Suprapubic skin (tissue), 4 donors: Measurements from ENCODE around the gene SPDL1. TPM values are rescaled to one million over a fixed set of nuclear protein-coding genes. Genes with fewer than 3 reads are reported as not detected.

Source experiments
- DNase-seq, 2 donors: peaks; one replicate each; pipeline ENCODE4 v3.0.0-alpha.2; 2019; ENCODE audit warnings: low spot score in 2 of 2
- H3K27ac ChIP-seq: fragments of 200-600 bp; sonication (generic); one replicate; pipeline ENCODE4 v1.5.1; 2019
- H3K27me3 ChIP-seq: fragments of 200-600 bp; sonication (generic); one replicate; pipeline ENCODE4 v1.5.1; 2019
- H3K36me3 ChIP-seq: fragments of 200-600 bp; sonication (generic); one replicate; pipeline ENCODE4 v1.5.1; 2019
- H3K4me1 ChIP-seq: fragments of 200-600 bp; sonication (generic); one replicate; pipeline ENCODE4 v1.5.1; 2019
- H3K4me3 ChIP-seq: fragments of 200-600 bp; sonication (generic); one replicate; pipeline ENCODE4 v1.5.1; 2019; ENCODE audit warnings: mild to moderate bottlenecking
- H3K9me3 ChIP-seq: fragments of 200-600 bp; sonication (generic); one replicate; pipeline ENCODE4 v1.5.1; 2019
- EP300 ChIP-seq: sonication (generic); formaldehyde crosslinking; IDR thresholded peaks from one replicate; pipeline ENCODE4 v1.6.1; 2017; ENCODE audit warnings: antibody characterized with exemption
- POLR2A ChIP-seq, 2 donors: fragments of 450-650 bp; IDR thresholded peaks; one replicate each; pipeline ENCODE4 v1.6.1; 2017; ENCODE audit warnings: antibody characterized with exemption in 2 of 2, mild to moderate bottlenecking in 2 of 2, moderate library complexity in 2 of 2
- POLR2AphosphoS5 ChIP-seq, 3 donors: sonication (generic); formaldehyde crosslinking; IDR thresholded peaks; one replicate each; pipeline ENCODE4 v1.6.1; 2017; ENCODE audit warnings: antibody characterized with exemption in 3 of 3
- WGBS: methylation state at CpG from one replicate; pipeline ENCODE4 v1.1.5; 2018; 5-methylcytosine and 5-hydroxymethylcytosine counted together
- total RNA-seq, 4 donors: library from RNA; depleted of rRNA; stranded (reverse); fragments of >200 nt; gene quantifications; one replicate each; pipeline ENCODE4 v1.1.0, GENCODE V29; 2016
- TF ChIP-seq, protein P1 (sequence below), 2 donors: fragments of 200-600 bp in 1 of 2; fragments of 450-650 bp in 1 of 2; sonication (generic) in 1 of 2; IDR thresholded peaks; one replicate each; pipeline ENCODE4 v1.5.1; 2016 to 2019; ENCODE audit warnings: antibody characterized with exemption in 2 of 2, mild to moderate bottlenecking in 1 of 2, moderate library complexity in 1 of 2

Gene SPDL1
- total RNA-seq, 4 donors from 2014 or later: 6.4 to 9.4 (median 7.3) TPM

DNA sequence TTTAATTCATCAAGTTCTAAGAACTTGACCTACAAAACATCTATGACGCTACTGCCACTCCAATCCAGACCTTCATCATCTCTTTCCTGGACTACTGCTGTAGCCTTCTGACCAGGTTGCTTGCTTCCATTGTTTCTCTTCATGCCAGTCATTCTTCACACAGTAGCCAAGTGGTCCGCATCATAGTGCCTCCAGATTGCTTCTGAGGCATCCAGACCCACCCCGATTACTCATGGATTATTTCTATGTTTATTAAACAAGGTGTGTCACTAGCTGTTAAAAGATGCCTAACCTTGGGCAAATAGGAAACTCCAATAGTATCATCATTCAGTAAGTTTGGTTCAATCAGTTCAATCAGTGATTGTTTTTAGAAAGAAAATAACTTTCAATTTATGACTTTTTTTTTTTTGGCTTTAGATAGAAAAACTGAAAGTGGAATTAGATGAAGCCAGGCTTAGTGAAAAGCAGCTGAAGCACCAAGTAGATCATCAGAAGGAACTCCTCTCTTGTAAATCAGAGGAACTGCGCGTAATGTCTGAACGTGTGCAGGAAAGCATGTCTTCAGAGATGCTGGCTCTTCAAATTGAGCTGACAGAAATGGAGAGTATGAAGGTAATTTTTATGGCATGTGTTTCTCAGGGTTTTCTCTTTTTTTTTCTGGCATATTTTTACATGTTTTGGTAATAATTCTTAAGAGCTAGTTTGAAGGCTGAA is 9.5 kb downstream of the SPDL1 start:
- H3K9me3 ChIP-seq: no peaks in the 10 kb centered on the region
- H3K36me3 ChIP-seq: peaks cover 47% of the 10 kb centered on the region
- TF ChIP-seq POLR2AphosphoS5 (IDR thresholded peaks at IDR 0.05): no peak
- no peak for TF ChIP-seq EP300
- no peak for TF ChIP-seq POLR2A (IDR thresholded peaks at IDR 0.05)
- TF ChIP-seq, protein P1, sequence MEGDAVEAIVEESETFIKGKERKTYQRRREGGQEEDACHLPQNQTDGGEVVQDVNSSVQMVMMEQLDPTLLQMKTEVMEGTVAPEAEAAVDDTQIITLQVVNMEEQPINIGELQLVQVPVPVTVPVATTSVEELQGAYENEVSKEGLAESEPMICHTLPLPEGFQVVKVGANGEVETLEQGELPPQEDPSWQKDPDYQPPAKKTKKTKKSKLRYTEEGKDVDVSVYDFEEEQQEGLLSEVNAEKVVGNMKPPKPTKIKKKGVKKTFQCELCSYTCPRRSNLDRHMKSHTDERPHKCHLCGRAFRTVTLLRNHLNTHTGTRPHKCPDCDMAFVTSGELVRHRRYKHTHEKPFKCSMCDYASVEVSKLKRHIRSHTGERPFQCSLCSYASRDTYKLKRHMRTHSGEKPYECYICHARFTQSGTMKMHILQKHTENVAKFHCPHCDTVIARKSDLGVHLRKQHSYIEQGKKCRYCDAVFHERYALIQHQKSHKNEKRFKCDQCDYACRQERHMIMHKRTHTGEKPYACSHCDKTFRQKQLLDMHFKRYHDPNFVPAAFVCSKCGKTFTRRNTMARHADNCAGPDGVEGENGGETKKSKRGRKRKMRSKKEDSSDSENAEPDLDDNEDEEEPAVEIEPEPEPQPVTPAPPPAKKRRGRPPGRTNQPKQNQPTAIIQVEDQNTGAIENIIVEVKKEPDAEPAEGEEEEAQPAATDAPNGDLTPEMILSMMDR (IDR thresholded peaks at IDR 0.05): no peak
- DNase-seq: no peak
- no peaks in the 10 kb centered on the region for H3K27me3 ChIP-seq
- H3K4me1 ChIP-seq: no peaks in the 10 kb centered on the region
- no peak overlapping the region for H3K27ac ChIP-seq
- no peak overlapping the region for H3K4me3 ChIP-seq
- WGBS: 97% methylated on average over 6 of the region's 6 CpGs

DNA sequence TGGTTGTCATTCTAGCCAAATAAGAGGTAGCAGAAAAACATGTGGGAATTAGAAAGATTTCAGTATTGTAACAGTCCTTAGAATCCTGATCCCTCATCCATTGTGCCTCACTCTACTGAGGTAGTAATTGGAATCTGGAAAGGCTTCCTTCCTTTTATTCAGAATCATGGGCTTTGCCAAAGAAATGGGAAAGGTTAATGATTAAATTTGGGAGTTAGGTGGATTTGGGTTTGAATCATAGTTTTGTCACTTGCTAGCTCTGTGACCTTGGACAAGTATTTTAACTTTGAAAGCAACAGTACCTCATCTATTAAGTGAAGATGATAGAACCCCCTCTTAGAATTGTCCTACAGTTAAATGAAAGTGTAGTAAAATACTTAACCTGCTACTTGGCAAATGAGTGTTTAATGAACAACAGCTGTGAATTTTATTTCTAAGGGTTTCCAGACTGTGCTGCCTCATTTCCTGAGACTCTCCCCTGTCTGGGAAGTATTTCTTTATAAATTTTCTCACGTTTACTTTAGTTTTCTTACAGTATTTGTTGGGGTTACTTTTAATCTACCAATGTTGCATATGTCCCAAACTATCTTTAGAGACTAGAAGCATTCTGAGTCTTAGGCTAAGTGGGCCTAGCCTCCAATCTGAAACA is 11.7 kb downstream of the SPDL1 start:
- Histone ChIP-seq H3K9me3 (no peaks in the 10 kb centered on the region), H3K27me3 (no peaks in the 10 kb centered on the region), H3K4me3 (no peak overlapping the region), H3K36me3 (peaks cover 57% of the 10 kb centered on the region), H3K4me1 (no peaks in the 10 kb centered on the region), H3K27ac (no peak overlapping the region)
- TF ChIP-seq EP300: no peak
- no peak for DNase-seq
- WGBS: 77% methylated on average over 1 of the region's 1 CpG

DNA sequence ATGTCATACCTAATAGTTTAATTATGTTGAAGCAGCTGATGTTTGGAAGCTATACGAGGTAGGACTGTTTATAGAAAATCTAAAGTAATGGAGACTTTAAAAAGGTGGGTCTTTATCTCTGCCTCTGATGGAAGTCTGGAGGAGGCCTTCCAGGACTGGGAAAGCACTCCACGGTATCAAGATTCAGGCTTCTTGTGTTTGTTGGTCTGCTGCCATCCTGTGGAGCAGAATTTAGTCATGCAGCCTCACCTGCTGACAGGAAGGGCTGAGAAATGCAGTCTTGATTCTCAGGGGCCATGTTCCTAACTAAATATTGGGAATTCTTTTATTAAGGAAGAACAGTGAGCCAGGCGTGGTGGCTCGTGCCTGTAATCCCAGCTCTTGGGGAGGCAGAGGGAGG is 15.9 kb downstream of the SPDL1 start:
- TF ChIP-seq POLR2AphosphoS5 (IDR thresholded peaks at IDR 0.05) (no peak), POLR2A (IDR thresholded peaks at IDR 0.05) (no peak), EP300 (no peak)
- TF ChIP-seq, protein P1 (IDR thresholded peaks at IDR 0.05): no peak
- Histone ChIP-seq H3K27ac (no peak overlapping the region), H3K27me3 (no peaks in the 10 kb centered on the region), H3K36me3 (peaks cover 61% of the 10 kb centered on the region), H3K9me3 (no peaks in the 10 kb centered on the region), H3K4me3 (no peak overlapping the region), H3K4me1 (no peaks in the 10 kb centered on the region)
- DNase-seq: no peak
- 95% methylated on average over 4 of the region's 4 CpGs for WGBS

DNA sequence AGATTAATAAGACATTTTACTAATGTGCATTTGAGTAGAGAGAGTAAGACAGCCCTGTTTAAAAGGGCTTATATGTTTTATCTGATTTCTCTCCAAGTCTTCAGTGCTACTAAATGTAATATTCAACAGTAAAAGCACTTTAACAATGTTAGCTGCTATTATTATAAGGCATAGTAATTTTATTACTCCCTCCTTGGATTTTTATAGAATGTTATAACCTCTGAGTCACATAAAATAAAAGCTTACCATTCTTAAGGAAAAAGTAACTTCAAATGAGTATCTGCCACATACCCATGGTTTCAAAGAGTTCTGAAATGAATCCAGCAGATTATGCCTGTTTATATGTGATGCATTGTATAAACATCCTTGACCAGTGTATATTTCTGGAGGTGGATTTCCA is 19.0 kb downstream of the SPDL1 start:
- TF ChIP-seq POLR2AphosphoS5 (IDR thresholded peaks at IDR 0.05) (no peak), POLR2A (IDR thresholded peaks at IDR 0.05) (no peak), EP300 (no peak)
- TF ChIP-seq, protein P1 (IDR thresholded peaks at IDR 0.05): no peak
- Histone ChIP-seq H3K4me1 (no peaks in the 10 kb centered on the region), H3K36me3 (peaks cover 37% of the 10 kb centered on the region), H3K9me3 (no peaks in the 10 kb centered on the region), H3K4me3 (no peak overlapping the region), H3K27ac (no peak overlapping the region), H3K27me3 (no peaks in the 10 kb centered on the region)
- no peak for DNase-seq

DNA sequence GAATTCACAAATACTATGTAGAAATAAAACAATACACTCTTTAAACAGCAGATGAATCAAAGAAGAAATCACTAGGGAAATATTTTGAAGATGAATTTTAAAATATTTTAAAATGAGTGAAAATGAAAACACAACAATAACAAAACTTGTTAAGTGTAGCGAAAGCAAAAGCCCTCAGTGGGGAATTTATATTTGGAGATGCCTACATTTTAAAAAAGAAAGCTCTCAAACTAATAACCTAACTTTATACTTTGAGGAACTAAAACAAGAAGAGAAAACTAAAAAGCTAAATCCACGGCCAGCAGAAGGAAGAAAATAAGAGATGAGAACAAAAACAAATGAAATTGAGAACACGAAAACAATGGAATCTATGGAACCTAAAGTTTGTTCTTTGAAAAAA is 22.7 kb downstream of the SPDL1 start:
- no peak overlapping the region for H3K27ac ChIP-seq
- no peak overlapping the region for H3K4me3 ChIP-seq
- WGBS: 87% methylated on average over 3 of the region's 3 CpGs
- peaks cover 4% of the 10 kb centered on the region for H3K9me3 ChIP-seq
- DNase-seq: no peak
- no peaks in the 10 kb centered on the region for H3K4me1 ChIP-seq
- H3K27me3 ChIP-seq: no peaks in the 10 kb centered on the region
- TF ChIP-seq, protein P1 (IDR thresholded peaks at IDR 0.05): no peak
- no peak for TF ChIP-seq EP300
- no peak for TF ChIP-seq POLR2AphosphoS5 (IDR thresholded peaks at IDR 0.05)
- TF ChIP-seq POLR2A (IDR thresholded peaks at IDR 0.05): no peak
- H3K36me3 ChIP-seq: peaks cover 9% of the 10 kb centered on the region
